HuH-7 (cell line): ENCODE results near the gene ZNF570.

Experiments
- DNase-seq: peaks from one replicate; pipeline ENCODE4 v3.0.0; 2011; ENCODE audit warnings: low spot score

Gene ZNF570

GRCh38 chr19:37468961-37469777 is at the start of gene ZNF570:
Gene ZNF570 (plus strand): TSS chr19:37469356. CDS start chr19:37470355, 999 bp downstream.
- peak; percentile 56 for DNase-seq

- no peak for DNase-seq
These were observed 16.5 kb upstream of the ZNF570 start for GRCh38 chr19:37452500-37453245.

- DNase-seq, result no peak
These were observed 2.8 kb upstream of the ZNF570 start for GRCh38 chr19:37466277-37466797.

- DNase-seq, result peak; percentile 85
These were observed 2.2 kb upstream of the ZNF570 start, which contains the start of gene ZNF569 for GRCh38 chr19:37466798-37467607. Gene ZNF569 (minus strand): TSS chr19:37467444. CDS start chr19:37444921, 22,523 bp downstream.

- no peak for DNase-seq
These were observed 1.5 kb upstream of the ZNF570 start for GRCh38 chr19:37467608-37468090.

- DNase-seq, result no peak
These were observed 1.1 kb downstream of the ZNF570 start for GRCh38 chr19:37470216-37470615.

- DNase-seq, result no peak
These were observed 3.0 kb downstream of the ZNF570 start for GRCh38 chr19:37472165-37472564.

- no peak for DNase-seq
These were observed 15.4 kb downstream of the ZNF570 start for GRCh38 chr19:37484406-37485168.

GRCh38 chr19:37492213-37492612 is 23.1 kb downstream of the ZNF570 start:
- no peak for DNase-seq

GRCh38 chr19:37505958-37506386 is 36.8 kb downstream of the ZNF570 start:
- no peak for DNase-seq

GRCh38 chr19:37506387-37507166 is 37.4 kb downstream of the ZNF570 start, which contains the start of gene ZNF793:
Gene ZNF793 (plus strand): TSS chr19:37506939. CDS start chr19:37523440, 16,501 bp downstream.
- no peak for DNase-seq

GRCh38 chr19:37507167-37507464 is 38.0 kb downstream of the ZNF570 start:
- DNase-seq, result no peak

- DNase-seq, result no peak
These were observed 42.0 kb downstream of the ZNF570 start for GRCh38 chr19:37511186-37511585.

- DNase-seq, result no peak
These were observed 42.7 kb downstream of the ZNF570 start for GRCh38 chr19:37511821-37512220.

GRCh38 chr19:37513397-37513796 is 44.2 kb downstream of the ZNF570 start:
- DNase-seq, result no peak

GRCh38 chr19:37519890-37520289 is 50.7 kb downstream of the ZNF570 start:
- DNase-seq, result no peak

GRCh38 chr19:37537391-37537947 is 68.3 kb downstream of the ZNF570 start:
- DNase-seq, result no peak
